PC-3 (cell line): Measurements from ENCODE around the gene MAFB. TPM values are rescaled to one million over a fixed set of nuclear protein-coding genes. Genes with fewer than 3 reads are reported as not detected.

Experiments used
- ATAC-seq: fragments of 200-7000 bp; cut with Tn5 transposase; 2 replicates; pipeline ENCODE4 v1.9.1; 2020; ENCODE audit warnings: mild to moderate bottlenecking, moderate library complexity
- BruUV-seq: library from RNA; stranded (reverse); fragments of 400-500 nt; replicated peaks from 2 replicates; lab custom pipeline; 2021; lab: Mats Ljungman, UMichigan
- CTCF ChIA-PET: fragments of 300-600 bp; sonication (Branson Sonifier 250); formaldehyde crosslinking; loops from one replicate; lab custom pipeline; 2022; ENCODE audit warnings: antibody characterized with exemption; lab: Charles Lee
- POLR2A ChIA-PET: fragments of 300-600 bp; sonication (Branson Sonifier 250); formaldehyde crosslinking; loops from one replicate; lab custom pipeline; 2022; ENCODE audit warnings: antibody characterized with exemption; ENCODE audit not compliant: unreplicated experiment; lab: Charles Lee
- DNase-seq: peaks from one replicate; pipeline ENCODE4 v3.0.0-alpha.2; 2015
- H2AFZ ChIP-seq: fragments of 300-600 bp; sonication (generic); 2 replicates; pipeline ENCODE4 v1.6.0; 2016; ENCODE audit warnings: antibody characterized with exemption, low read length
- H3F3A ChIP-seq: fragments of 300-600 bp; sonication (generic); one replicate; pipeline ENCODE4 v1.6.0; 2017; ENCODE audit warnings: antibody characterized with exemption, low read length, control low read depth, mild to moderate bottlenecking; ENCODE audit not compliant: unreplicated experiment
- H3K27ac ChIP-seq: fragments of 300-600 bp; sonication (generic); 2 replicates; pipeline ENCODE4 v1.5.1; 2016; ENCODE audit warnings: mild to moderate bottlenecking, low read length
- H3K27me3 ChIP-seq: fragments of 300-600 bp; sonication (generic); 2 replicates; pipeline ENCODE4 v1.6.1; 2016; ENCODE audit warnings: low read length, mixed read lengths
- H3K36me3 ChIP-seq: fragments of 300-600 bp; sonication (generic); 2 replicates; pipeline ENCODE4 v1.6.1; 2016; ENCODE audit warnings: low read depth, mixed run types, low read length, mixed read lengths
- H3K4me1 ChIP-seq: fragments of 300-600 bp; sonication (generic); 2 replicates; pipeline ENCODE4 v1.5.1; 2016; ENCODE audit warnings: low read length; ENCODE audit not compliant: insufficient read depth
- H3K4me2 ChIP-seq: fragments of 300-600 bp; sonication (generic); 2 replicates; pipeline ENCODE4 v1.6.0; 2016; ENCODE audit warnings: low read length
- H3K4me3 ChIP-seq: fragments of 300-600 bp; sonication (generic); 2 replicates; pipeline ENCODE4 v1.5.1; 2016; ENCODE audit warnings: mild to moderate bottlenecking, low read length, mixed read lengths
- H3K79me2 ChIP-seq: fragments of 300-600 bp; sonication (generic); 2 replicates; pipeline ENCODE4 v1.6.1; 2017; ENCODE audit warnings: low read length, mixed read lengths
- H3K9ac ChIP-seq: fragments of 300-600 bp; sonication (generic); 2 replicates; pipeline ENCODE4 v1.6.0; 2016; ENCODE audit warnings: mild to moderate bottlenecking, low read length
- H3K9me2 ChIP-seq: fragments of 300-600 bp; sonication (generic); replicated peaks from 2 replicates; pipeline ENCODE4 v1.6.1; 2016; ENCODE audit warnings: mixed run types, low read length, mixed read lengths
- H3K9me3 ChIP-seq: fragments of 300-600 bp; sonication (generic); 2 replicates; pipeline ENCODE4 v1.6.1; 2016; ENCODE audit warnings: low read length, mixed read lengths
- H4K20me1 ChIP-seq: fragments of 300-600 bp; sonication (generic); 2 replicates; pipeline ENCODE4 v1.6.1; 2016; ENCODE audit warnings: low read length, mixed read lengths
- CTCF ChIP-seq: fragments of 300-600 bp; sonication (generic); conservative IDR thresholded peaks from 2 replicates; pipeline ENCODE4 v1.5.1; 2017; ENCODE audit warnings: antibody characterized with exemption, low read depth, mild to moderate bottlenecking, low read length
- EZH2 ChIP-seq: fragments of 300-600 bp; sonication (generic); IDR thresholded peaks from one replicate; pipeline ENCODE4 v1.6.1; 2017; ENCODE audit warnings: antibody characterized with exemption, mild to moderate bottlenecking, low read length; ENCODE audit not compliant: unreplicated experiment
- EZH2phosphoT487 ChIP-seq: fragments of 300-600 bp; sonication (generic); IDR thresholded peaks from 2 replicates; pipeline ENCODE4 v1.6.1; 2018; ENCODE audit warnings: mild to moderate bottlenecking, antibody characterized with exemption, low read length, borderline replicate concordance
- intact Hi-C: fragments of 100-400 bp; cut with micrococcal nuclease; formaldehyde crosslinking; loops from 2 replicates; pipeline ENCODE4 v1.9.0; 2023
- total RNA-seq: library from RNA; depleted of rRNA; stranded (reverse); fragments of >200 nt; gene quantifications from 2 replicates; pipeline ENCODE4 v1.2.3, GENCODE V29; 2014

MAFB gene
- total RNA-seq, 1 experiment from 2014 or later = 0.04 TPM

GRCh38 chr20:40705413-40705812, 16.4 kb upstream of the MAFB start:
- H3K27ac ChIP-seq = no peak overlapping the region
- no peaks in the 10 kb centered on the region for H3F3A ChIP-seq
- no peaks in the 10 kb centered on the region for H3K36me3 ChIP-seq
- no peaks in the 10 kb centered on the region for H3K9me3 ChIP-seq
- no peaks in the 10 kb centered on the region for H3K79me2 ChIP-seq
- no peaks in the 10 kb centered on the region for H3K4me1 ChIP-seq
- intact Hi-C loops = loop anchor here (10.0 kb wide), 1 partner anchor 259 kb away; no protein-coding TSS in a partner anchor
- H3K27me3 ChIP-seq = peaks cover 41% of the 10 kb centered on the region
- H3K9ac ChIP-seq = no peak overlapping the region
- no peaks in the 10 kb centered on the region for H3K9me2 ChIP-seq
- ATAC-seq = no peak
- H3K4me2 ChIP-seq = no peak overlapping the region
- no TSS peak for BruUV-seq
- ChIA-PET POLR2A (no interaction called here), CTCF (no interaction called here)
- no peak overlapping the region for H2AFZ ChIP-seq
- DNase-seq = no peak
- H4K20me1 ChIP-seq = no peaks in the 10 kb centered on the region
- no peak overlapping the region for H3K4me3 ChIP-seq
- TF ChIP-seq EZH2phosphoT487 = no peak
- TF ChIP-seq CTCF = no peak
- TF ChIP-seq EZH2 = no peak

GRCh38 chr20:40704828-40705227, 15.8 kb upstream of the MAFB start:
- H3F3A ChIP-seq = no peaks in the 10 kb centered on the region
- TF ChIP-seq CTCF (no peak), EZH2phosphoT487 (no peak), EZH2 (no peak)
- intact Hi-C loops = loop anchor here (10.0 kb wide), 1 partner anchor 260 kb away; no protein-coding TSS in a partner anchor
- H4K20me1 ChIP-seq = no peaks in the 10 kb centered on the region
- H3K4me2 ChIP-seq = no peak overlapping the region
- H3K9me3 ChIP-seq = no peaks in the 10 kb centered on the region
- ATAC-seq = no peak
- H3K27ac ChIP-seq = no peak overlapping the region
- no peak overlapping the region for H3K4me3 ChIP-seq
- POLR2A ChIA-PET = no interaction called here
- no peak for DNase-seq
- H3K4me1 ChIP-seq = no peaks in the 10 kb centered on the region
- peaks cover 35% of the 10 kb centered on the region for H3K27me3 ChIP-seq
- H2AFZ ChIP-seq = no peak overlapping the region
- no peak overlapping the region for H3K9ac ChIP-seq
- H3K36me3 ChIP-seq = no peaks in the 10 kb centered on the region
- no TSS peak for BruUV-seq
- no peaks in the 10 kb centered on the region for H3K79me2 ChIP-seq
- CTCF ChIA-PET = no interaction called here
- no peaks in the 10 kb centered on the region for H3K9me2 ChIP-seq

- TF ChIP-seq CTCF (no peak), EZH2phosphoT487 (no peak), EZH2 (no peak)
- Histone ChIP-seq H3K9me2 (no peaks in the 10 kb centered on the region), H2AFZ (no peak overlapping the region), H3K4me3 (no peak overlapping the region), H3K4me2 (no peak overlapping the region), H3K36me3 (no peaks in the 10 kb centered on the region), H3K9ac (no peak overlapping the region), H3K79me2 (no peaks in the 10 kb centered on the region), H3F3A (no peaks in the 10 kb centered on the region), H3K4me1 (no peaks in the 10 kb centered on the region), H4K20me1 (no peaks in the 10 kb centered on the region), H3K27me3 (peaks cover 28% of the 10 kb centered on the region), H3K27ac (no peak overlapping the region), H3K9me3 (no peaks in the 10 kb centered on the region)
- ChIA-PET CTCF (no interaction called here), POLR2A (no interaction called here)
- DNase-seq (no peak), ATAC-seq (no peak)
- no TSS peak for BruUV-seq
- intact Hi-C loops = loop anchor here (10.0 kb wide), 1 partner anchor 261 kb away; no protein-coding TSS in a partner anchor
These were observed 15.0 kb upstream of the MAFB start for GRCh38 chr20:40703975-40704530.
